Kidney glomerular epithelial cell (primary cell): ENCODE data around the gene RTL9.
A peak's percentile ranks its signal among the peaks of the same experiment; 100 is the strongest.
"Not testable (repeated sequence)": the region's sequence is repeated elsewhere in the genome, so short reads cannot be mapped to it uniquely, and the experiment has no call there.

ENCODE experiments used
- DNase-seq: peaks from one replicate; lab custom pipeline; 2025; lab: John Stamatoyannopoulos, UW

The RTL9 gene

GRCh38 chrX:110406250-110406649, 47.6 kb downstream of the RTL9 start:
- not testable (repeated sequence) for DNase-seq

DNA sequence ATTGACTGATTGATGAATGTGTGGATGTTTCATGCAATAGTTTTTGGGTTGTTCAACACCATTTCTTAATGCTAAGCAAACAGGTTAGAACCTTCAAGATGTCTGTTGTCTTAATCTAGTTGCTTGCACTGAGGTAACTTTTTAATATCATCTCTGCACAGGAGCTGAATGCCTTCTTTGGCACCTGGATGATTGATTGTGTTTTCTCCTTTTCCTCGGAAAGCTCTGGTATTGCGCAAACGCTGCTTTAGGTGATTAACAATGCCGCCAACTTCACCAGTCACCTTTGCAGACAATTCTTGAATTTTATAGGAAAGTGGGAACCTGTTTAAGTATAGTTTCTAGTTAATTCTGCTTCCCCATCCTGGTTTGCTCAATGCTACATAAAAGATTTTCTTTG, 48.2 kb downstream of the RTL9 start:
- DNase-seq = no peak

- peak; percentile 30 for DNase-seq
Observed at GRCh38 chrX:110407910-110408545, 49.4 kb downstream of the RTL9 start.
